Fibroblast of villous mesenchyme (primary cell): ENCODE results near the gene ATRN. TPM values are rescaled to one million over a fixed set of nuclear protein-coding genes. Genes with fewer than 3 reads are reported as not detected.

Experiments used
- DNase-seq: peaks from one replicate; pipeline ENCODE4 v3.0.0-alpha.2; 2010; ENCODE audit warnings: low read depth
- H3K4me3 ChIP-seq: 2 replicates; pipeline ENCODE4 v1.5.1; 2011; ENCODE audit warnings: low read depth, mild to moderate bottlenecking, low read length
- total RNA-seq: library from RNA; depleted of rRNA; stranded (reverse); fragments of >200 nt; gene quantifications from 2 replicates; pipeline ENCODE4 v1.2.3, GENCODE V29; 2012
- TF ChIP-seq, protein P1 (sequence below): IDR thresholded peaks from 2 replicates; pipeline ENCODE4 v1.5.1; 2012; ENCODE audit warnings: low read depth, mild to moderate bottlenecking, low read length; ENCODE audit not compliant: insufficient read depth

The ATRN gene
- total RNA-seq, 1 donor = 39.3 TPM

GRCh38 chr20:3551681-3552434 lies 81.0 kb downstream of the ATRN start:
- TF ChIP-seq, protein P1, sequence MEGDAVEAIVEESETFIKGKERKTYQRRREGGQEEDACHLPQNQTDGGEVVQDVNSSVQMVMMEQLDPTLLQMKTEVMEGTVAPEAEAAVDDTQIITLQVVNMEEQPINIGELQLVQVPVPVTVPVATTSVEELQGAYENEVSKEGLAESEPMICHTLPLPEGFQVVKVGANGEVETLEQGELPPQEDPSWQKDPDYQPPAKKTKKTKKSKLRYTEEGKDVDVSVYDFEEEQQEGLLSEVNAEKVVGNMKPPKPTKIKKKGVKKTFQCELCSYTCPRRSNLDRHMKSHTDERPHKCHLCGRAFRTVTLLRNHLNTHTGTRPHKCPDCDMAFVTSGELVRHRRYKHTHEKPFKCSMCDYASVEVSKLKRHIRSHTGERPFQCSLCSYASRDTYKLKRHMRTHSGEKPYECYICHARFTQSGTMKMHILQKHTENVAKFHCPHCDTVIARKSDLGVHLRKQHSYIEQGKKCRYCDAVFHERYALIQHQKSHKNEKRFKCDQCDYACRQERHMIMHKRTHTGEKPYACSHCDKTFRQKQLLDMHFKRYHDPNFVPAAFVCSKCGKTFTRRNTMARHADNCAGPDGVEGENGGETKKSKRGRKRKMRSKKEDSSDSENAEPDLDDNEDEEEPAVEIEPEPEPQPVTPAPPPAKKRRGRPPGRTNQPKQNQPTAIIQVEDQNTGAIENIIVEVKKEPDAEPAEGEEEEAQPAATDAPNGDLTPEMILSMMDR = no peak
- no peak for DNase-seq
- no peak overlapping the region for H3K4me3 ChIP-seq

- no peak overlapping the region for H3K4me3 ChIP-seq
- TF ChIP-seq, protein P1 = no peak
- no peak for DNase-seq
These were observed 82.8 kb downstream of the ATRN start for GRCh38 chr20:3553663-3554062.

DNA sequence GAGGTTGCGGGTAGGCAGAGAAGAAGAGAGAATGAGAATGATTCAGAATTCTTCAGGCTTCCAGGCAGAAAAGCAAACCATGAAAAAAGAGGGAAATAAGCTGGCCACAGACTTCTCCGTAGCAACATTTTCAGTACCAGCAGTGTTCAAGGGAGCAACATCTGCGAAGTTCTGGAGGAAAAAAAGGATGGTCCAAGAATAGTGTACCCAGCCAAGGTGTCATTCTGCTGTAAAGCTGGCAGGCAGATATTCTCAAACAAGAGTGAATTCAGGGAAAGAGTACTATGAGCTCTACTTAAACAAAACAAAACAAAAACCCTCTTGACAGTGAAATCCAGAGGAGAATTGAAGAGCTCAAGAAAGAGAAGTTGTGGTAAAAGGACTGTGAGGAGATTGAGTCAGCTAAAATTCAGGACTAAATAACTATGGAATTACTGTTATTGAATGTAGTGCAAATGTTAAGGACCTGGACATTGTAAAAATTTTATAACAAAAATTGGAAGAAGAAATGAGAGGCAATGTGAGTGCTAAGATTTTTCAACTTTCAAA lies 86.5 kb downstream of the ATRN start:
- TF ChIP-seq, protein P1 = no peak
- no peak for DNase-seq
- H3K4me3 ChIP-seq = no peak overlapping the region

DNA sequence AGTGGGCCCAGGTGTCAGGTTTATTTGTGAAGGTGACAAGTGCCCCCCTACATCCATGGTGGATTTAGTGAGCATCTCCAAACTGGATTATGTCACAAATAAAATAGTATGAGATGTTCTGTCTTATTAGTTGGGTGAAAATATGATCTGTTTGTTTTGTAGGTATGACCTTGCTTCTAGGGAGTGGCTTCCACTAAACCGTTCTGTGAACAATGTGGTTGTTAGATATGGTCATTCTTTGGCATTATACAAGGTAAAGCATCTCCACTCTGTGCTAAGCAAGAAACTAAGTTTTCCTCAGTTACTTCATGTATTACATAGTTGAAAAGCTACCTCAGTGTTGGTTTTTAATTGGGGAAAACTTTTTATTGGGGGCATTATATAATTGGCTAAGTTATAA lies 88.4 kb downstream of the ATRN start:
- no peak for DNase-seq
- TF ChIP-seq, protein P1 = no peak
- no peak overlapping the region for H3K4me3 ChIP-seq

- H3K4me3 ChIP-seq = no peak overlapping the region
- TF ChIP-seq, protein P1 = no peak
- DNase-seq = no peak
These were observed 88.8 kb downstream of the ATRN start for GRCh38 chr20:3559637-3560036.

DNA sequence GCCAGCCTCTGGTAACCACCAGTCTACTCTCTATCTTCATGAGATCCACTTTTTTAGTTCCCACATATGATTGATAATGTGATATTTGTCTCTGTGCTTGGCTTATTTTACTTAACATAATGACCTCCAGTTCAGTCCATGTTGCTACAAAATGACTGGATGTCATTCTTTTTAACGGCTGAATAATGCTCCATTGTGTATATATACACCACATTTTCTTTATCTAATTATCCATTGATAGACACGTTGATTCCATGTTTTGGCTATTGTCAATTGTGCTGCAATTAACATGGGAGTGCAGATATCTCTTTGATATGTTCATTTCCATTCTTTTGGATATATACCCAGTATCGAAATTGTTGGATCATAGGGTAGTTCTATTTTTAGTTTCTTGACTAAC lies 89.3 kb downstream of the ATRN start:
- TF ChIP-seq, protein P1 = no peak
- no peak overlapping the region for H3K4me3 ChIP-seq
- DNase-seq = no peak

DNA sequence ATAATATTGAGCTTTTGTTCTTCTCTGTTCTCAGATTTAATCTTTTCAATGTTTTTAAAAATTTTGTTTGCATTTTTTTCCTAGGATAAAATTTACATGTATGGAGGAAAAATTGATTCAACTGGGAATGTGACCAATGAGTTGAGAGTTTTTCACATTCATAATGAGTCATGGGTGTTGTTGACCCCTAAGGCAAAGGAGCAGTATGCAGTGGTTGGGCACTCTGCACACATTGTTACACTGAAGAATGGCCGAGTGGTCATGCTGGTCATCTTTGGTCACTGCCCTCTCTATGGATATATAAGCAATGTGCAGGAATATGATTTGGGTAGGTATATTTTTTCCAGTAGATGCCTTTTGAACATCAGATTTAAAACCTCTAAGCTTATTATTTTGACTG lies 89.8 kb downstream of the ATRN start:
- no peak for DNase-seq
- H3K4me3 ChIP-seq = no peak overlapping the region
- TF ChIP-seq, protein P1 = no peak
